KOPT-K1 (cell line): ENCODE measurements around the gene C17orf114.

Experiments used
- H3K27ac ChIP-seq: fragments of 200-600 bp; sonication (generic); 2 replicates; pipeline ENCODE4 v1.5.1; 2016; ENCODE audit warnings: antibody characterized with exemption, mild to moderate bottlenecking, low read depth, low read length; ENCODE audit not compliant: poor library complexity, severe bottlenecking
- H3K36me3 ChIP-seq: fragments of 200-600 bp; sonication (generic); 2 replicates; pipeline ENCODE4 v1.5.1; 2017; ENCODE audit warnings: antibody characterized with exemption, mild to moderate bottlenecking, low read length, moderate library complexity; ENCODE audit not compliant: insufficient read depth
- H3K9me3 ChIP-seq: fragments of 200-600 bp; sonication (generic); 2 replicates; pipeline ENCODE4 v1.5.1; 2017; ENCODE audit warnings: antibody characterized with exemption, low read length, mild to moderate bottlenecking; ENCODE audit not compliant: insufficient read depth, poor library complexity, severe bottlenecking

C17orf114 gene

GRCh38 chr17:4802228-4802627 lies at the start of gene C17orf114:
Gene C17orf114, minus strand, starts transcription at chr17:4802328.
- Histone ChIP-seq H3K9me3 (no peaks in the 10 kb centered on the region), H3K27ac (no peak within 1 kb of the TSS), H3K36me3 (peaks cover 20% of the 10 kb centered on the region)

- H3K9me3 ChIP-seq = no peaks in the 10 kb centered on the region
- no peak overlapping the region for H3K27ac ChIP-seq
- no peaks in the 10 kb centered on the region for H3K36me3 ChIP-seq
Observed at GRCh38 chr17:4851084-4851483, 49.0 kb upstream of the C17orf114 start.

- Histone ChIP-seq H3K27ac (no peak overlapping the region), H3K9me3 (no peaks in the 10 kb centered on the region)
Observed at GRCh38 chr17:4850246-4850645, 48.1 kb upstream of the C17orf114 start.

GRCh38 chr17:4849011-4849536 lies 46.9 kb upstream of the C17orf114 start:
- Histone ChIP-seq H3K27ac (no peak overlapping the region), H3K36me3 (no peaks in the 10 kb centered on the region), H3K9me3 (no peaks in the 10 kb centered on the region)

More at GRCh38 chr17:4850246-4850645, 48.1 kb upstream of the C17orf114 start:
- H3K36me3 ChIP-seq = no peaks in the 10 kb centered on the region

GRCh38 chr17:4846635-4847390 lies 44.7 kb upstream of the C17orf114 start:
- Histone ChIP-seq H3K27ac (no peak overlapping the region), H3K9me3 (no peaks in the 10 kb centered on the region), H3K36me3 (no peaks in the 10 kb centered on the region)

- H3K9me3 ChIP-seq = no peaks in the 10 kb centered on the region
- no peaks in the 10 kb centered on the region for H3K36me3 ChIP-seq
- no peak overlapping the region for H3K27ac ChIP-seq
Observed at GRCh38 chr17:4845118-4845517, 43.0 kb upstream of the C17orf114 start.

- no peaks in the 10 kb centered on the region for H3K36me3 ChIP-seq
- no peaks in the 10 kb centered on the region for H3K9me3 ChIP-seq
- no peak overlapping the region for H3K27ac ChIP-seq
Observed at GRCh38 chr17:4843321-4844000, 41.3 kb upstream of the C17orf114 start.

GRCh38 chr17:4842376-4842775 lies 40.2 kb upstream of the C17orf114 start:
- Histone ChIP-seq H3K27ac (no peak overlapping the region), H3K36me3 (no peaks in the 10 kb centered on the region), H3K9me3 (no peaks in the 10 kb centered on the region)

GRCh38 chr17:4840893-4841242 lies 38.7 kb upstream of the C17orf114 start:
- Histone ChIP-seq H3K27ac (no peak overlapping the region), H3K9me3 (no peaks in the 10 kb centered on the region), H3K36me3 (no peaks in the 10 kb centered on the region)

GRCh38 chr17:4839965-4840892 lies 38.1 kb upstream of the C17orf114 start:
- no peaks in the 10 kb centered on the region for H3K36me3 ChIP-seq
- no peak overlapping the region for H3K27ac ChIP-seq
- H3K9me3 ChIP-seq = no peaks in the 10 kb centered on the region

- Histone ChIP-seq H3K27ac (no peak overlapping the region), H3K36me3 (no peaks in the 10 kb centered on the region), H3K9me3 (no peaks in the 10 kb centered on the region)
Observed at GRCh38 chr17:4839221-4839620, 37.1 kb upstream of the C17orf114 start.

- no peak overlapping the region for H3K27ac ChIP-seq
- H3K9me3 ChIP-seq = no peaks in the 10 kb centered on the region
- no peaks in the 10 kb centered on the region for H3K36me3 ChIP-seq
Observed at GRCh38 chr17:4838309-4838785, 36.2 kb upstream of the C17orf114 start.

- no peaks in the 10 kb centered on the region for H3K9me3 ChIP-seq
- no peaks in the 10 kb centered on the region for H3K36me3 ChIP-seq
- no peak overlapping the region for H3K27ac ChIP-seq
Observed at GRCh38 chr17:4837471-4838308, 35.6 kb upstream of the C17orf114 start.

GRCh38 chr17:4836221-4836620 lies 34.1 kb upstream of the C17orf114 start:
- Histone ChIP-seq H3K36me3 (no peaks in the 10 kb centered on the region), H3K27ac (no peak overlapping the region), H3K9me3 (no peaks in the 10 kb centered on the region)
